Caki2 (cell line): ENCODE results near the gene TMEM200B. TPM values are rescaled to one million over a fixed set of nuclear protein-coding genes. Genes with fewer than 3 reads are reported as not detected.
A peak's percentile ranks its signal among the peaks of the same experiment; 100 is the strongest.
"Not testable (repeated sequence)": the region's sequence is repeated elsewhere in the genome, so short reads cannot be mapped to it uniquely, and the experiment has no call there.

Source experiments
- DNase-seq: peaks from one replicate; pipeline ENCODE4 v3.0.0-alpha.2; 2015; ENCODE audit warnings: low read depth
- in situ Hi-C: cut with HindIII; loops from 2 replicates; pipeline ENCODE4 v1.10.0; 2016; ENCODE audit warnings: low sequenced_read_pairs, low pct_unique_long_range_greater_than_20kb, mixed read lengths
- total RNA-seq: library from RNA; depleted of rRNA; stranded (reverse); fragments of >200 nt; shearing (Covaris generic); gene quantifications from 2 replicates; pipeline ENCODE4 v1.2.3, GENCODE V29; 2014; ENCODE audit warnings: low replicate concordance

Gene TMEM200B
- total RNA-seq, 1 experiment from 2014 or later: 23.9 TPM

DNA sequence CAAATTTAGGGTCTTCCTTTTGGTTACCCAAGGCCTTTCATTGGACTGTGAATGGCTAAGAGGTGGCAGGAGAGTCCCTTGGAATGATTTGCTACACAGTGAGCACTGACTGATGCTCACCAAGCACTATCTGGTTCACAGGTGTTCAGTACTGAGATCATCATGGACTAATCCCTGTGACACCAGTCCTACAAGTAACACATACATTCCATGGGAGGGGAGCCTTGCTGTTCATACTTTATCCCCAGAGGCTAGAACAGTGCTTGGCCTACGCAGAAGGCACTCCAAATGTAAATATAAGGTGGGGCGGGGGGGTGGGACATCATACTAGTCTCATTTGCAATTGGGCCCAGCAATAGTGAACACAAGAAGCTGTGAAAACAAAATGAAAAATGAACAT, 20.5 kb upstream of the TMEM200B start:
- in situ Hi-C loops: no loop called here
- DNase-seq: no peak

DNA sequence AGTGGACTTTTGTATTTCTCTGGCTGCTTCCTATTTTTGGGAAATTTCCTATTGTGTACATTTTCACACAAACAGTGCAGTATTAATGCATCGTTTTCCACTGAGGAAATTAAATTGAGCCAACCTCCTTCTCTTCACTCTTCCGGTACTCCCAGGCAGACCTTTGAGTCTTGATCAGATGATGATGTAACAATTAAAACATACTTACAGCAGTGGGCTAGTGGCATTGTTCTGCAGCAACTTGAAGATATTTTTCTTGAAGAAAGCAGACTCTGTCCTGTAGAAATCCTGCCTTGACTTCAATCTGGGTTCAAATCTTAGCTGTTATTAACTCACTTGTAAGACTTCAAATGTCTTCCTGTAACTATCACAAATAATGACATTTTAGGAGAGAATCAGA, 19.0 kb upstream of the TMEM200B start:
- in situ Hi-C loops: no loop called here
- DNase-seq: no peak

DNA sequence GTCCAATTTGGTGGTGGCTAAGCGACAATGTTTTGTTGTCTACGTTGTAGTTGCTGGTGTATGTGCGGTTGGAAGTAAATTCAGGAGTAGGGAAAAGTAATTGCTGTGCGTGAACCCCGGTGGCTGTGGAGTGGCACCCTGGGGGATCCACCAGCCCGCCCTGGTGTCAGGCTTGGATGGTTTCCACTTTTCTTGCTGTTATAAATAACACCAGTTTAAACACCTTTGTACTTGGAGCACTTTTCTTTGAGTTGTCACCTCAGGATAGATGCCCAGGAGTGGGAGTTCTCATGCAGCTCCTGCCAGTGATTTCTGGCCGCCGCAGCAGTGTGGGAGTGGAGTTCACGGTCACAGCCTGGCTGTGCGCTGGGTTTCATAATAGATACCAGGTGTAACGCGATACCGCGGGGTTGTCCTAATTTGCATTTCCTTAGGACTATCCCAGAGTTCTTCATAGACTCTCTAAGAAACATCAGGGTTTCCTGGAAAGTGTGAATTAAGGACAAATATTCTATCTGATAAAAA, 12.8 kb upstream of the TMEM200B start:
- in situ Hi-C loops: no loop called here
- DNase-seq: no peak

DNA sequence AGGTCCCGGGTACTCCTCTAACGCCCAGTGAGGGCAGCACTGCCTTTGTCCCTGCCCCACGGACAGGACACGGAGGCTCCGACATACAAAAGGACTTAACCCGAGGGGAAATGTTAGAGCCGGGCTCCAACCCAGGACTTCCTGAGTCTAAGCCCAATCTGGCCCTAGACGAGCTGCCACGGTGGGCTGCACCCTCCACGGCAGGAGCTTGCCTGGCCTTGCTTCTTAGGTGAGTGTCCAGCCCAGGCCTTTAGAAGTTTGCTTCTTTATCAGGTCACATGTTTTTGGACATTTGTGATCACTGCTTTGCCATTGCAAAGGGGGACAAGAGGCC, 11.0 kb upstream of the TMEM200B start:
- no peak for DNase-seq
- in situ Hi-C loops: no loop called here

DNA sequence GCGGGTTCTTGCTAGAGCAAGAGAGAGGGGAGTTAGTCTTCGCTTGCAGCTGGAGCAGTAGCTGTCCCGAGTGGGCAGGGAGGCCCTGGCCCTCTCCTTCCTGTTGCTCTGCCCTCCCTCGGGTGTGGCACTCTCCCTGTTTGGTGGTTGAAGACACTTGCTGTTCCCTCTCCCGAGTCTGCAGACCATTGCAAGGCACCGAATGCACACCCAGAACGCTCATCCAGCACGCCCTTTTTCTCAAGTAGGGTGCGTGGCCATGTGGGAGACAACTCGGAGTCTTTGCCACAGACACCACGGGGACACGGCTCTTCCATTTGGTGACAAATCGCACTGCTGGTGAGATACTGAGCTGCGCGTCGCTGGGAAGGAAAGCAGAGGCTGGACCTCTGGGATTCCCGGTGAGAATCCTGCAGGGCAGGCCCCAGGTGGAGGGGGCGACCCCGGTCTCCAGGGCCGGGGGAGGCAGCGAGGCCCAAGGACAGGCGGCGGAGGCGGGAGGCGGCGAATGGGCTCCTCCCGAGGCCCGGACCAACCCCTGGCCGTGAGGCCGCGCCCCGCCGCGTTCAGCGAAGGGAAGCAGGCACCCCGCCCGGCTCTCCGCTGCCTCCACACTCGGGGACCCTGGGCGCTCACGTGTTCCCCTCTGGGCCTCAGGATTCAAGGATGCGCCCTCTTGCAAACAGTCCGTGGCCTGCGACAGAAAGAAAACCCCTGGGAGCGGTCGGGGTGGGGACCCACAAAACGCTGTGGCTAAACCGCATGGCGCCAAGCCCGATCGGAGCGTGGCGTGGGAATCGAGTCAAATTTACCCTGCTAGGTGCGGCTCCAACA, 10.4 kb upstream of the TMEM200B start:
- in situ Hi-C loops: no loop called here
- DNase-seq: no peak

DNA sequence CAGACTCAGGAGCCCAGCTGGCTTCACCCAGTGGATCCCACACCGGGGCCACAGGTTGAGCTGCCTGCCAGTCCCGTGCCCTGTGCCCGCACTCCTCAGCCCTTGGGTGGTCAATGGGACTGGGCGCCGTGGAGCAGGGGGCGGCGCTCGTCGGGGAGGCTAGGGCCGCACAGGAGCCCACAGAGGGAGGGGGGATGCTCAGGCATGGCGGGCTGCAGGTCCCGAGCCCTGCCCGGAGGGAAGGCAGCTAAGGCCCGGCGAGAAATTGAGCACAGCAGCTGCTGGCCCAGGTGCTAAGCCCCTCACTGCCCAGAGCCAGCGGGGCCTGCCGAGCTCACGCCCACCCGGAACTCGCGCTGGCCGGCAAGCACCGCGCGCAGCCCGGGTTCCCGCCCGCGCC, 7.4 kb upstream of the TMEM200B start:
- DNase-seq, in situ Hi-C loops: not testable (repeated sequence)

DNA sequence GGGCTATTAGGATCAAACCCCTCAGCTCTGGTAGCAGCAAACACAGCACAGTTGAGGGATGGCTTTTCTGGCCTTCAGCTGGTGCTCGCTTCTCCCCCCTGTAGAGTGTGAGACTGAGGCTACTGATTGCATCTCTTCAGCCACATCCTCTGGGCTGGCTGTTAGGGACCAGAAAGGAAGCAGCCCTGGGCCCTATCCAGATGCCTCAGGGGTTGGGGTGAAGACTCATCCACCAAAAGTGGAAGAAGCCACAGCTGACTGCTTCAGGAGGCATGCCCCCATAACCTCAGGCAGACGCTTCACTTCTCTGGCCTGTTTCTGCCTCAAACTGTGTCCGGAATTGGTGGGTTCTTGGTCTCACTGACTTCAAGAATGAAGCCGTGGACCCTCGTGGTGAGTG, 6.2 kb upstream of the TMEM200B start:
- in situ Hi-C loops: no loop called here
- DNase-seq: no peak

DNA sequence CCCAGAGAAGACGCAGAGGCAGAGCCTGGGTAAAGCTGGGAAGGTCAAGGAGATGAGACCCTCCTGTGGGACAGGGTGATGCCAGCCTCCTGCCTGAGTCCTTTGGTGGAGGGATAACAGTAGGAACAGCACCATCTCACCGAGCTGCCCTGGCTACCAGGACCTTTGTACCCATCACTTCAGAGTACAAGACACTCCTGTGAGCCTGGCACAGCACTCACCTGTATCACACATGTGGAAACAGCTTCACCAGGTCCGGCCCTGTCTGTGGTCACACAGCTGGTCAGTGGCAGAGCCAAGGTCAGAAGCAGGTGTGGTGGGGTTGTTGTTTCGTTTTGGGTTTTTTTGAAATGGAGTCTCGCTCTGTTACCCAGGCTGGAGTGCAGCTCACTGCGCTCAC, 5.0 kb upstream of the TMEM200B start:
- in situ Hi-C loops: no loop called here
- no peak for DNase-seq

DNA sequence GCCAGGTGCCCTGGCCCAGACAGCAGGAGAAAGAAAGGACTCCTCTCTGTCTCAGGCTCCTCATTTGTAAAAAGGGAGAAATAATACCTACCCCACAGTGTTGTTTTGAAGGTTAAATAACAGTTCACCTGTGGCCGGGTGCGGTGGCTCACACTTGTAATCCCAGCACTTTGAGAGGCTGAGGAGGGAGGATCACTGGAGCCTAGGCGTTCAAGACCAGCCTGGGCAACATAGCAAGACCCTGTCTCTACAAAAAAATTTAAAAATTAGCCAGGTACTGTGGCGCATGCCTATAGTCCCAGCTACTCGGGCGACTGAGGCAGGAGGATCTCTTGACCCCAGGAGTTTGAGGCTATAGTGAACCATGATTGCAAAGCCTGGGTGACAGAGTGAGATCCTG, 2.5 kb upstream of the TMEM200B start:
- in situ Hi-C loops: no loop called here
- DNase-seq: no peak

DNA sequence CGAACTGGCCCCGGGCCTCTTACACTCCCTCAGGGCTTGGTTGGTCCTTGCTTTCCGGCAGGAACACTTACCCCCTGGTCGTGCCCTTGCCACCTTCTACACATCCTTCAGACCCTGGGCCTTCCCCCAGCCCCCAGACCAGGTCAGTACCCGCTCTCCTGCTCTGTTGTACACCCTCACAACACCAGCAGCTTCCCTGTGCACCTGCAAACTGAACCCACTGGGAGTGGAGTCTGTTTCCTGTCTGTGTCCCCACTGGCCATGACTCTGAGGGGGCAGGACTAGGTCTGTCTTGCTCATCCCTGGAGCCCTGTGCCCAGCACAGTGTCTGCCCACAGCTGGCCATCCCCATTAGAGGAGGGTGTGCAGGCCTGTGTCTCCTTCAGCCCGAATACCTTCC, 2.1 kb upstream of the TMEM200B start:
- in situ Hi-C loops: no loop called here
- DNase-seq: no peak

DNA sequence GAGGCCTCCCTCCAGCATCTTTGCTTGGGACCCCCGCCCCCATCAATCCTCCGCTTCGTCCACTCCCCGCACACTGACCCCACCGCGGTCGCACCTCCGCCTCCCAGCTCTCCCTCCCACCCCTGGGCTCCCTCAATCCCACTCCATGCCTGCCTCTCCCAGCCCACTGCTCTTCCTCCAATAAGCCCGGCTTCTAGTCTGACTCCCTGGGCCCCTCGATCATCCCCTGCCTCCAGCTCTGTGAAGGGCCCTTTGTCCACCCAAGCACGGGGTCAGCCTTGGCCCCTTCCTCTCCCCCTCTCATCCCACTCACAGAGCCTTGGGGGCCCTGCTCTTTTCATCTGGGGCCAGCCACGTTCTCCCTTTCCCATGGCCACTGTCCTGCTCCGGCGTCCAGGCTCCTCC, 1.5 kb upstream of the TMEM200B start:
- in situ Hi-C loops: no loop called here
- no peak for DNase-seq

DNA sequence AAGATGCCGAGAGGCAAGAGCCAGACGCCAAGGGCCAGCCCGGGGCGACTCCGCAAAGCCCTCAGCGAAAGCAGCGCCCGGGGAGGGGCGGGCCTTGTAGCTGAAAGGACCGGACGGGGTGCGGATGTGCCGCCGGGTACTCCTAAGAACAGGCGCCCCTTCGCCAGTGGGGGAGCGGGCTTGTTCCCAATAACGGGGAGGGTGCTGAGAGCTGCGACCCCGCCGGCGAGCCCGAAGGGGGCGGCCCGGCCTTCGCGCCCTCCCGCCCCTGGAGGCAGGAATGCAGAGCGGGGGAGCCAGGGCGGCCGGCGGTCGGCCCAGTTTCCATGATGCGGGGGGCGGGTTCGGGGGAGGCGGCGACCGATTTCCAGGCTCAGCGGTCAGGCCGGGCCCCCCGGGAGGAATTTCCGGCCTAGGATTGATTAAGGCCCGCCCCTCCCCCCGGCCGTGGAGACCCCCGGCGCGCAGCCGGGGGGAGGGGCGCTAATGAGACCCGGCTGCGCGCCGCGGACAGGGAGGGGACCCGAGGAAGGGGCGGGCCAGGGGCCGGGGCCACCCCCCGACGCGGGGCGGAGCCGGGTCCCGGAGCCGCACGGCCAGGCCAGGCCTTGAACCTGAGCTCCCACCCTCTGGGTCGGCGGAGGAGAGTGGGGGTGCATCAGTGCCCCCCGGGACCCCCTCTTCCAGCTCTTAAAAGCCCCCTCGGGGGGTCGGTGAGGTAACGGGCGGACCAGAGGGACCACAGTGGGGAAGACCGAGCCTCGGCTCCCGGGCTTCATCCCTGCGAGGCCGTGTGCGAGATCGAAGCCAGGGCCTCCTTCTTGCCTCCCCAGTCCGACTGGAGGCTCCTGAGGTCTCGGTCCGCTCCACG, 898 bp upstream of the TMEM200B start:
- in situ Hi-C loops: no loop called here
- DNase-seq: peak; percentile 83

DNA sequence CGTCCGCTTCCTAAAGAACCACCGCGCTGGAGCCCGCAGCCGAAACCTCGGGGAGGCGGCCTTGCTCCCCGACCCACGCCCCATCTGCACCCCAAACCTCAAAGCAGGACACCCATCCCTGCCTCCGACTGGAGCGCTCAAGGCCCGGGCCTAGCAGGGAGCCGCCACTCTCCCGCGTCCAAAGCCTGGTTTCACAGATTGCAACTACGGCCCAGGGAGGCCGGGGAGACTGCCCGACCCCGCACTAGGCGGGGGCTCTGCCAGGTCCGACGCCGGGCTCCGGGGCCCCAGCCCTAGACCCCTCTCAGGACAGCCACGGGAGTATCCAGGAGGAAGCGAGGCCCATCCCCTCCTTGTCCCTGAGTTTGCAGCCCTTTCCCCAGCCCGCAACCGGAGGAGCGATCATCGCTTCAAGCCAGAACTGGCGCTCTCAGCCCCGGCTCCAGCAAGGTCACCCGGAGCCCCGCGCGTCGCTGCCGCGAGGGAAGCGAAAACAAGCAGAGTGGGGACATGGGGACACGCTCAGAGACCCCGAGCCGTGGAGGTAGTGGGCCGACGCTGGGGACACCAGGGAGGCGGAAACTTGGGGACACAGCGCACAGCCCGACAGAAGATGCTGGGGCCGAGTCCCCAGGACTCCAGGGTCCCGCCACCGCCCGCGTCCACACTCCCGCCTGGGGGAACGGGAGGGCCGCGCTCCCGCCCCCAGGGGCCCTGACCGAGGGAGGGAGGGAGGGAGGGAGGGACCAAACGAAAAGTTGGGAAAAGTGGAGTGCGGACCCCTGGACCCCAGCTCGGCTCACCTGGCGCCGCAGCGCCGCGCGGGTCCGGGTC, 433 bp downstream of the TMEM200B start:
- DNase-seq: peak; percentile 52
- in situ Hi-C loops: no loop called here

DNA sequence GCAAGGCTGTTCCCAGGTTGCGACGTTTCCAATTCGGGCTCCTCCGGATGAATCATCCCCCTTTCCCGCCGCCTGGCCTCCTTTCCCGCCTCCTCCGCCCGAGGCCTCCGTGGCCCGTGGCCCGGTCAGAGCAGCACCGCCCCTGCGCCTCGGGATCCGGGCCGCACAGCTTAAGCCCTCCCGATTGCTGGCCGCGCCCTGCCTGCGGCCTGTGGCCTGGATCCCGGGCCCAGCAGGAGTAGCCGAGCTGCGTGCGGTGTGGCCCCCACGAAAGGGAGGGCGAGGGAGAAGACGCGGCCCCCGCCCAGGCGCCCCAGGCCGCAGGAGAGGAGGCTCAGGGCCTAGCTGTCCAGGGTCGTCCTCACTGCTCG, 1.0 kb downstream of the TMEM200B start:
- DNase-seq: peak; percentile 63
- in situ Hi-C loops: no loop called here

DNA sequence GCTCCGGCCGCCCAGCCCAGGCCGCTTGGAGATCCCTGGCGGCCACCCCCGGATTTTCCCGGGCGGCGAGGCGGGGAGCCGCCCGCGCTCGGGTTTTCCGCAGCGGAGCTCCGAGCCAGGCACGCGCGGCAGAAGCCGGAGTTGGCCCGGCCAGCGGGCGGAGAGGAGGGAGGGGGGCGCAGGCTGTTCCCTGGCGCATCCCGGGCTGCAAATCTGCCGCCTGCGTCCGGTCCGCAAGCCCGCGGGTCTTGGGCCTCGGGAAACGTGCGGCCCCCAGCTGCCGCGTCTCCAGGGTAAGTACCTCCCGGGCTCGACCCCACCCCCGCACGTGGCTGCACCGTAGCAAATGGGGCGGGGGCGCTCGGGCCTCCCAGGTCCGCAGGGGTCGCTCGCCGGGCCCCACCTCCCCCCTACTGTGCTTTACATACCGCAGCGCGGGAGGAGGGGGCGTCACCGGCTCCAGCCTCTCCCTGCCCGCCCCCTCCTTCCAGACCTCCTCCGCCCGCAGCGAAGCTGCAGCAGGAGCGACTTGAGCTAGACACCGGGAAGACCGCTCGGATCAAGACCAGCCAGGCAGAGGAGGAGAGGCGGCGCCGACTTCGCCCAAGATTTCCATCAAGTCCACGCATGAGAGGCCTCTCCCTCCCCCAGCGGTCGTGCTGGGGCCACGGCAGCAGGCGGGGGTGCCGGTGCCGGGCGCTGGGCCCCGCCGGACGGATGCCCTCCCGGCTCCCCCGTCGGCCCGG, 1.6 kb downstream of the TMEM200B start:
- no peak for DNase-seq
- in situ Hi-C loops: no loop called here

DNA sequence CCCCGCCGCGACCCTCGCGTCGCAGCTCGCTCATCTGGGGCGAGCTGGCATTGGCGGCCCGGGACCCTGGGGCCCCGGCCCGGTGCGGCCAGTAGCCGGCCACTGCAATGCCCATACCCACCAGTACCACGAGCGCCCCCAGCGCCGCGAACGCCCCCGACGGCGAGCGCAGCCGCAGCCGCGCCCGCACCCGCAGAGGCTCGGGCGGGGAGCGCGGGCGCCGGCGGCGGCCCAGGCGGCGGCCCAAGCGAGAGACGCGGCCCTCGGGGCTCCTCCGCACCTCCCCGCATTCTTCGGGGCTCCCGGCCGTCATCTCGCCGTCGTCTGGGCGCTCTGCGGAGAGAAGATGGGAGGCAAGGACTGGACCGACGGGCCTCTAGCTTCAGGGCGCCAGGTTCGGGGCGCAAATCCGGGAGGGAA, 2.2 kb downstream of the TMEM200B start:
- in situ Hi-C loops: no loop called here
- DNase-seq: no peak

DNA sequence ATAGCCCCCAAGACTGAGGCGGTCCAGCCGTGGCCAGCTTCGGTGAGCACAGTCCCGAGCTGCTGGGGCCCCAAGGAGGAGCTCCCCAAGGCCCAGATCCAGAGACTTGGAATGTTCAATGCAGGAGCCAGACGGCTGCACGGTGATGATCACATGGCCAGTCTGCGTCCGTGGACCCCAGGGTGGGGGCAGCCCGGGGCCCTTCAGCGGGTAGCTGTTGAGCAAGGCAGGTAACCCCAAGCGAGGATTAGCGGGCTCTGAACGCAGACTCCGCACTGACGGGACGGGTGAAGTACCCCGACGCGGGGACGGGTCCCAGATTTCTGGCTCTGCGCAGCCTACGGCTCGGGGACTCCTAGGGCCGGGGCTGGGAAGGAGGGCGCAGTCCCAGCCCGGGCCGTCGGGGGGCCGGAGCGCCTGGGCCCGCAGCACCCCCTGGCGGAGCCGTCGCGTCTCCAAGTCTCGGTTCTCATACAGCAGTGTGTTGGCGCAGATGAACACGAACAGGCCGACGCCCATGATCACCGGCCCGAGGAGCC, 2.7 kb downstream of the TMEM200B start:
- in situ Hi-C loops: no loop called here

DNA sequence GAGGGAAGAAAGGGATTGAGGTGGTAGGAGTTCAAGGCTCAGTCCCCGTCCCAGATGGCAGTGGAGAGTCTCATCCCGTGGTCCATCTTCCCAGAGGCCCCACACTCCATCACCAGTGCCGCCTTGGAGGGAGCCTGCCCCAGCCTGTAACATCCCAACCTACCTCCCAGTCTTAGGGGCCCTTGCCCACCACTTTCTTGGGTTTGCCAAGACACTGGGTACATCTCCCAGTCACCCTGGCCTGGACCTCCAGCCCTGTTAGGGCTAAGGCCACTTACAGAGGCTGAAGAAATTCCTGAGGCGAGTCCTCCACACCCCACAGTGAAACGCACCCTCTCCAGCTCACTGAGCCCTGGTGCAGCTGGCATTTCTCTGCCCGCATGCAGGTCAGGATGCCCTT, 3.3 kb downstream of the TMEM200B start:
- no peak for DNase-seq
- in situ Hi-C loops: no loop called here

More for the DNA sequence above, 2.7 kb downstream of the TMEM200B start:
- DNase-seq: no peak
